NCI-H1092 treated with DMSO at 0.1 percent for 48 hours (cell line): ENCODE measurements around the gene MPPED1.

Source experiments
- DNase-seq: peaks from one replicate; lab custom pipeline; 2025; lab: John Stamatoyannopoulos, UW

Gene MPPED1

GRCh38 chr22:43521716-43522115 is 109.9 kb downstream of the MPPED1 start:
- no peak for DNase-seq

- no peak for DNase-seq
These were observed 114.4 kb downstream of the MPPED1 start for GRCh38 chr22:43526117-43526655.

GRCh38 chr22:43526946-43527345 is 115.1 kb downstream of the MPPED1 start:
- DNase-seq = no peak

- no peak for DNase-seq
These were observed 117.0 kb downstream of the MPPED1 start for GRCh38 chr22:43528601-43529360.

- DNase-seq = no peak
These were observed 117.6 kb downstream of the MPPED1 start for GRCh38 chr22:43529461-43529860.

- DNase-seq = no peak
These were observed 118.1 kb downstream of the MPPED1 start for GRCh38 chr22:43529934-43530333.

GRCh38 chr22:43530349-43531201 is 118.8 kb downstream of the MPPED1 start:
- DNase-seq = no peak

- no peak for DNase-seq
These were observed 119.8 kb downstream of the MPPED1 start for GRCh38 chr22:43531651-43532050.

- no peak for DNase-seq
These were observed 120.7 kb downstream of the MPPED1 start for GRCh38 chr22:43532301-43533155.

- DNase-seq = no peak
These were observed 121.3 kb downstream of the MPPED1 start for GRCh38 chr22:43533156-43533530.

- no peak for DNase-seq
These were observed 122.0 kb downstream of the MPPED1 start for GRCh38 chr22:43533656-43534428.

GRCh38 chr22:43534916-43535315 is 123.1 kb downstream of the MPPED1 start:
- no peak for DNase-seq

- DNase-seq = no peak
These were observed 123.5 kb downstream of the MPPED1 start for GRCh38 chr22:43535336-43535735.

GRCh38 chr22:43535741-43536140 is 123.9 kb downstream of the MPPED1 start:
- DNase-seq = no peak

GRCh38 chr22:43537019-43537585 is 125.3 kb downstream of the MPPED1 start:
- no peak for DNase-seq

GRCh38 chr22:43539572-43540528 is 128.0 kb downstream of the MPPED1 start:
- DNase-seq = no peak

GRCh38 chr22:43540529-43540923 is 128.7 kb downstream of the MPPED1 start:
- DNase-seq = no peak

- DNase-seq = no peak
These were observed 129.2 kb downstream of the MPPED1 start for GRCh38 chr22:43541022-43541421.

- no peak for DNase-seq
These were observed 129.9 kb downstream of the MPPED1 start for GRCh38 chr22:43541462-43542407.
